MG63 (cell line): ENCODE measurements around the gene CD99. TPM values are rescaled to one million over a fixed set of nuclear protein-coding genes. Genes with fewer than 3 reads are reported as not detected.

Source experiments
- total RNA-seq: library from RNA; depleted of rRNA; stranded (reverse); fragments of >200 nt; shearing (Covaris generic); gene quantifications from 2 replicates; pipeline ENCODE4 v1.2.3, GENCODE V29; 2014; ENCODE audit warnings: low replicate concordance; rRNA removed

CD99 gene
- total RNA-seq, 1 experiment from 2014 or later = 695 TPM

Other genes with a start within 250 kb of the CD99 start
- 18.6 and 30.3 TPM in 2 replicates for gene DHRSX, start 190.3 kb upstream of the CD99 start, total RNA-seq
- 58.1 and 59.7 TPM in 2 replicates for gene ZBED1, start 190.3 kb upstream of the CD99 start, total RNA-seq
- gene XG, start 60.7 kb downstream of the CD99 start, total RNA-seq = 1.3 TPM in 1 of 2 replicates, not detected in the other
- 0.76 and 4.0 TPM in 2 replicates for gene GYG2, start 137.6 kb downstream of the CD99 start, total RNA-seq
- gene ARSD, start 238.0 kb downstream of the CD99 start, total RNA-seq = 5.9 and 6.6 TPM in 2 replicates